Nephron progenitor cell (in vitro differentiated cells): Measurements from ENCODE around the gene GIT1.
A peak's percentile ranks its signal among the peaks of the same experiment; 100 is the strongest.

Experiments used
- DNase-seq: peaks from one replicate; pipeline ENCODE4 v3.0.0; 2021
- H3K27ac Mint-ChIP-seq: 2 replicates; pipeline ENCODE4 v1.8.0; 2021; ENCODE audit warnings: mild to moderate bottlenecking, moderate library complexity, mixed read lengths
- H3K27me3 Mint-ChIP-seq: 2 replicates; pipeline ENCODE4 v1.8.0; 2021; ENCODE audit warnings: mild to moderate bottlenecking, low read depth, mixed read lengths; ENCODE audit not compliant: poor library complexity
- H3K36me3 Mint-ChIP-seq: 2 replicates; pipeline ENCODE4 v1.8.0; 2021; ENCODE audit warnings: low read depth, mixed read lengths
- H3K4me1 Mint-ChIP-seq: 2 replicates; pipeline ENCODE4 v1.8.0; 2021; ENCODE audit warnings: mixed read lengths
- H3K4me3 Mint-ChIP-seq: 2 replicates; pipeline ENCODE4 v1.8.0; 2021; ENCODE audit warnings: mild to moderate bottlenecking, moderate library complexity, mixed read lengths
- H3K9me3 Mint-ChIP-seq: 2 replicates; pipeline ENCODE4 v1.8.0; 2021; ENCODE audit warnings: mild to moderate bottlenecking, moderate library complexity, mixed read lengths
- TF ChIP-seq, protein P1 (sequence below): fragments of 200-600 bp; sonication (generic); IDR thresholded peaks from 2 replicates; pipeline ENCODE4 v1.5.0; 2021; ENCODE audit warnings: antibody characterized with exemption

GIT1 gene

DNA sequence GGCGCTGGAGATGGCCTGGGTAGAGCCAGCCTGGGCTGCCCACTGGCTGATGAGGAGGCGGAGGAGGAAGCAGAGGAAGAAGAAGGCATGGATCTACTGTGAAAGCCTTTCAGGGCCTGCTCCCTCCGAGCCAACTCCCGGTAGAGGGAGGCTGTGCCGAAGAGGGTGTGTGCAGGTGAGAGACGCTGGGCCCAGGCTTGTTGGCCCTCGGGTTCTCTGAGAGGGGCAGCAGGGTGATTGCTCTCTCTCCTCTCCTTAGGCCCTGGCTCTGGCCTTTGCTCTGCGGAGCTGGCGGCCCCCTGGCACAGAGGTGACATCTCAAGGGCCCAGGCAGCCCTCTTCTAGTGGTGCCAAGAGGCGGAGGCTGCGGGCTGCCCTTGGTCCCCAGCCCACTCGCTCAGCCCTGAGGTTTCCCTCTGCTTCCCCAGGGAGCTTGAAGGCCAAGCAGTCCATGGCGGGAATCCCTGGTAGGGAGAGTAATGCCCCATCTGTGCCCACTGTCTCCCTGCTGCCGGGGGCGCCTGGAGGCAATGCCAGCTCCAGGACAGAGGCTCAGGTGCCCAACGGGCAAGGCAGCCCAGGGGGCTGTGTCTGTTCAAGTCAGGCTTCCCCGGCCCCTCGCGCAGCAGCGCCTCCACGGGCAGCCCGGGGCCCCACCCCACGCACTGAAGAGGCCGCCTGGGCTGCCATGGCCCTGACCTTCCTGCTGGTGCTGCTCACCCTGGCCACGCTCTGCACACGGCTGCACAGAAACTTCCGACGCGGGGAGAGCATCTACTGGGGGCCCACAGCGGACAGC is 17.4 kb downstream of the GIT1 start:
- H3K4me3 Mint-ChIP-seq: no peak overlapping the region
- H3K27ac Mint-ChIP-seq: no peak overlapping the region
- peaks cover 31% of the 10 kb centered on the region for H3K4me1 Mint-ChIP-seq
- no peaks in the 10 kb centered on the region for H3K9me3 Mint-ChIP-seq
- peaks cover 20% of the 10 kb centered on the region for H3K27me3 Mint-ChIP-seq
- TF ChIP-seq, protein P1, sequence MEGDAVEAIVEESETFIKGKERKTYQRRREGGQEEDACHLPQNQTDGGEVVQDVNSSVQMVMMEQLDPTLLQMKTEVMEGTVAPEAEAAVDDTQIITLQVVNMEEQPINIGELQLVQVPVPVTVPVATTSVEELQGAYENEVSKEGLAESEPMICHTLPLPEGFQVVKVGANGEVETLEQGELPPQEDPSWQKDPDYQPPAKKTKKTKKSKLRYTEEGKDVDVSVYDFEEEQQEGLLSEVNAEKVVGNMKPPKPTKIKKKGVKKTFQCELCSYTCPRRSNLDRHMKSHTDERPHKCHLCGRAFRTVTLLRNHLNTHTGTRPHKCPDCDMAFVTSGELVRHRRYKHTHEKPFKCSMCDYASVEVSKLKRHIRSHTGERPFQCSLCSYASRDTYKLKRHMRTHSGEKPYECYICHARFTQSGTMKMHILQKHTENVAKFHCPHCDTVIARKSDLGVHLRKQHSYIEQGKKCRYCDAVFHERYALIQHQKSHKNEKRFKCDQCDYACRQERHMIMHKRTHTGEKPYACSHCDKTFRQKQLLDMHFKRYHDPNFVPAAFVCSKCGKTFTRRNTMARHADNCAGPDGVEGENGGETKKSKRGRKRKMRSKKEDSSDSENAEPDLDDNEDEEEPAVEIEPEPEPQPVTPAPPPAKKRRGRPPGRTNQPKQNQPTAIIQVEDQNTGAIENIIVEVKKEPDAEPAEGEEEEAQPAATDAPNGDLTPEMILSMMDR: no peak
- DNase-seq: no peak
- peaks cover 7% of the 10 kb centered on the region for H3K36me3 Mint-ChIP-seq

- no peak overlapping the region for H3K4me3 Mint-ChIP-seq
Measured at GRCh38 chr17:29571486-29571882, 18.0 kb downstream of the GIT1 start.

DNA sequence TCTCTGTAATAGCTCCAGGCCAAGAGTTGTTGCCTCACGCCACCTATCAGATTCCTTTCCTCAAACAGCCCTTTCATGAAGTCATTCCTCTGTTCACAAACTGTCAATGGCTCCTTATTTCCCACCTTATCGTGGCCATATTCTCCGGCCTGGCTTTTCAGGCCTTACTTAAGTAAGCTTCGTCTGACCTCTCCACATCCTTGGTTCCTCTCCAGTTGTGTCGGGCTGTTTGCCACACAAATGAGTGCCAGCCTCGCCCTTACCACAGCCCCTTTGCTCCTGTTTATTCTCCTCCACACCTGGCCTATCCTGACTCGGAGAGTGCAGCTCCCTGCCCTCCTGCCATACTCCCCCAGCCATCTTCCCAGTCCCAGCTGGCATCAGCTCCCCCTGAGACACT is 18.9 kb downstream of the GIT1 start:
- peaks cover 36% of the 10 kb centered on the region for H3K4me1 Mint-ChIP-seq
- H3K27ac Mint-ChIP-seq: no peak overlapping the region
- H3K36me3 Mint-ChIP-seq: peaks cover 7% of the 10 kb centered on the region
- peaks cover 35% of the 10 kb centered on the region for H3K27me3 Mint-ChIP-seq
- TF ChIP-seq, protein P1: no peak
- H3K4me3 Mint-ChIP-seq: peak overlapping the region; percentile 45
- no peak for DNase-seq
- no peaks in the 10 kb centered on the region for H3K9me3 Mint-ChIP-seq

More at GRCh38 chr17:29571486-29571882, 18.0 kb downstream of the GIT1 start:
- TF ChIP-seq, protein P1: no peak
- no peak overlapping the region for H3K27ac Mint-ChIP-seq
- peaks cover 31% of the 10 kb centered on the region for H3K4me1 Mint-ChIP-seq
- no peak for DNase-seq
- peaks cover 25% of the 10 kb centered on the region for H3K27me3 Mint-ChIP-seq
- H3K36me3 Mint-ChIP-seq: peaks cover 7% of the 10 kb centered on the region
- H3K9me3 Mint-ChIP-seq: no peaks in the 10 kb centered on the region

DNA sequence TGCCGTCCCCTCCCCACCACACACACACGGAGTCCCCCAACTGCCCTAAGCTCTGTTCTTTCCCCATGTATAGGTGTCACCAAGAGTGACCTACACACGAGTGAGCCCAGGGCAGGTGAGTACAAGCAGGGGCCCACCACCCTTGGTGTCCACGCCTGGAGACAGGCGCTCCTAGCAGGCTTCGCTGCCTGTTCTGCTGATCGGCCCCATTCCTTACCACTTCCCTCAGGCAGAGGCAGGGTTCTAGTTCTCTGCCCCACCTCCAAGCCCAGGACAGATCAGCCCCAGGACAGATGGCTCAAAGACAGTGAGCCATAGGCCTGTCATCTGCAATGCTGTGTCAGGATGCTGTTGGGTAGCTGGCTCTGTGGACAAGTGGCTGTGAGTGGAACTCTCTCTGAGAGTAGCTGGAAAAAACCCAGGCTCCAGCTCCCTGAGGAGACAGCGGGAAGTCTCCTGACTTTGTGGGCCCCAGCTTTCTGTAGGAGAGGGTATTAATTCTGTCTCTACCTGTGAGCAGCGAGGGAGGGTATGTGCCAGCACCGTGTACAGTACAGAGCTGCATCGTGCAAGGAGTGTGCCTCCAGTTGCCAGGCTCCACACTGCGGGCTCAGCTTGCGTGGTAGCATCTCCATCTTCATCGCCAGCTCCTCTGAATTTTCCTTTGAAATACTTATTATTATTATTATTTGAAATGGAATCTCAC is 20.1 kb downstream of the GIT1 start:
- peak; percentile 17 for DNase-seq
- Mint-ChIP-seq H3K27ac (no peak overlapping the region), H3K4me3 (peak overlapping the region; percentile 93), H3K36me3 (peaks cover 7% of the 10 kb centered on the region), H3K27me3 (peaks cover 46% of the 10 kb centered on the region), H3K4me1 (peaks cover 31% of the 10 kb centered on the region), H3K9me3 (no peaks in the 10 kb centered on the region)
- TF ChIP-seq, protein P1: no peak

GRCh38 chr17:29568331-29569244 is 20.9 kb downstream of the GIT1 start, which contains the start of gene TP53I13:
Gene TP53I13 (plus strand): TSS chr17:29568701. CDS start chr17:29568759, 58 bp downstream.
- peaks cover 31% of the 10 kb centered on the region for H3K4me1 Mint-ChIP-seq
- DNase-seq: peak; percentile 91
- H3K27ac Mint-ChIP-seq: no peak within 1 kb of the TSS
- peaks cover 54% of the 10 kb centered on the region for H3K27me3 Mint-ChIP-seq
- no peaks in the 10 kb centered on the region for H3K9me3 Mint-ChIP-seq
- H3K36me3 Mint-ChIP-seq: peaks cover 7% of the 10 kb centered on the region
- H3K4me3 Mint-ChIP-seq: peak within 1 kb of the TSS; percentile 93
- TF ChIP-seq, protein P1: no peak
